Measurements from ENCODE around the gene HSD11B1L.
A peak's percentile ranks its signal among the peaks of the same experiment; 100 is the strongest.

The HSD11B1L gene

GRCh38 chr19:5718579-5719273 lies 37.9 kb downstream of the HSD11B1L start:
- peak overlapping the region; percentile 45 for H3K27ac ChIP-seq (ENCODE audit: low read length, poor library complexity, severe bottlenecking)
- H3K18ac ChIP-seq (ENCODE audit: low read depth in 1 of 2, low read length in 2 of 2) = no peak overlapping the region
- H3K4me3 ChIP-seq (ENCODE audit: insufficient read depth in 1 of 2, low read depth in 1 of 2, low read length in 2 of 2) = peak overlapping the region; percentile 96 to 99
- H2BK15ac ChIP-seq (ENCODE audit: low read depth, poor library complexity, severe bottlenecking) = no peak overlapping the region
- peaks cover 14% of the 10 kb centered on the region for H3K4me1 ChIP-seq (ENCODE audit: control insufficient read depth, insufficient read depth, low read depth, low read length)
- H3K23ac ChIP-seq (ENCODE audit: low read length in 2 of 2) = peak overlapping the region in 1 of 2 experiments; percentile 14
- peak overlapping the region; percentile 49 for H2BK120ac ChIP-seq (ENCODE audit: low read depth, low read length)
- peak overlapping the region; percentile 63 for H2AK5ac ChIP-seq (ENCODE audit: low read length, severe bottlenecking)
- H3K9me3 ChIP-seq (ENCODE audit: control insufficient read depth, low read length) = no peaks in the 10 kb centered on the region
- H2BK12ac ChIP-seq (ENCODE audit: low read length in 2 of 2) = no peak overlapping the region
- H2BK5ac ChIP-seq (ENCODE audit: low read depth, low read length, poor library complexity, severe bottlenecking) = no peak overlapping the region
- H3K14ac ChIP-seq (ENCODE audit: low read length in 2 of 2) = no peak overlapping the region
- no peak overlapping the region for H2AFZ ChIP-seq (ENCODE audit: low read depth, low read length)
- H3K9ac ChIP-seq (ENCODE audit: low read length) = peak overlapping the region; percentile 100
- no peaks in the 10 kb centered on the region for H3K27me3 ChIP-seq (ENCODE audit: control insufficient read depth in 1 of 2, insufficient read depth in 1 of 2, low read length in 2 of 2)
- H3K4me2 ChIP-seq (ENCODE audit: low read length, poor library complexity, severe bottlenecking) = peak overlapping the region; percentile 79
- WGBS = 11% methylated on average over 9 of the region's 11 CpGs
- peaks cover 7% of the 10 kb centered on the region for H3K79me1 ChIP-seq (replicated peaks; ENCODE audit: low read length, poor library complexity, severe bottlenecking)
- peak overlapping the region; percentile 13 to 81 for H3K4ac ChIP-seq (ENCODE audit: low read depth in 1 of 2, low read length in 2 of 2)
- peaks cover 10 to 14% of the 10 kb centered on the region in 2 experiments for H3K36me3 ChIP-seq (ENCODE audit: control insufficient read depth in 1 of 2, insufficient read depth in 2 of 2, low read depth in 1 of 2, low read length in 2 of 2)
- peak; percentile 93 for DNase-seq
- no peak overlapping the region for H4K91ac ChIP-seq (ENCODE audit: low read length)
- H4K8ac ChIP-seq (ENCODE audit: low read length) = no peak overlapping the region

GRCh38 chr19:5719274-5719960 lies 38.6 kb downstream of the HSD11B1L start:
- Histone ChIP-seq H2BK12ac (ENCODE audit: low read length in 2 of 2) (peak overlapping the region; percentile 39 to 71), H3K9ac (ENCODE audit: low read length) (peak overlapping the region; percentile 100), H4K91ac (ENCODE audit: low read length) (peak overlapping the region; percentile 86), H3K18ac (ENCODE audit: low read depth in 1 of 2, low read length in 2 of 2) (peak overlapping the region; percentile 80), H3K36me3 (ENCODE audit: control insufficient read depth in 1 of 2, insufficient read depth in 2 of 2, low read depth in 1 of 2, low read length in 2 of 2) (peaks cover 7 to 10% of the 10 kb centered on the region in 2 experiments), H3K27ac (ENCODE audit: low read length, poor library complexity, severe bottlenecking) (peak overlapping the region; percentile 64), H2BK120ac (ENCODE audit: low read depth, low read length) (peak overlapping the region; percentile 73), H3K23ac (ENCODE audit: low read length in 2 of 2) (peak overlapping the region in 1 of 2 experiments; percentile 83), H3K4ac (ENCODE audit: low read depth in 1 of 2, low read length in 2 of 2) (peak overlapping the region; percentile 81 to 92), H3K27me3 (ENCODE audit: control insufficient read depth in 1 of 2, insufficient read depth in 1 of 2, low read length in 2 of 2) (no peaks in the 10 kb centered on the region), H3K4me2 (ENCODE audit: low read length, poor library complexity, severe bottlenecking) (peak overlapping the region; percentile 79), H3K4me3 (ENCODE audit: insufficient read depth in 1 of 2, low read depth in 1 of 2, low read length in 2 of 2) (peak overlapping the region; percentile 96 to 99), H2BK5ac (ENCODE audit: low read depth, low read length, poor library complexity, severe bottlenecking) (peak overlapping the region; percentile 70), H2AFZ (ENCODE audit: low read depth, low read length) (peak overlapping the region; percentile 64), H2BK15ac (ENCODE audit: low read depth, poor library complexity, severe bottlenecking) (peak overlapping the region; percentile 44), H3K4me1 (ENCODE audit: control insufficient read depth, insufficient read depth, low read depth, low read length) (peaks cover 14% of the 10 kb centered on the region), H3K79me1 (replicated peaks; ENCODE audit: low read length, poor library complexity, severe bottlenecking) (peaks cover 3% of the 10 kb centered on the region), H3K9me3 (ENCODE audit: control insufficient read depth, low read length) (no peaks in the 10 kb centered on the region), H3K14ac (ENCODE audit: low read length in 2 of 2) (no peak overlapping the region), H4K8ac (ENCODE audit: low read length) (peak overlapping the region; percentile 59), H2AK5ac (ENCODE audit: low read length, severe bottlenecking) (peak overlapping the region; percentile 22)
- DNase-seq = peak; percentile 61
- 1% methylated on average over 37 of the region's 58 CpGs for WGBS

GRCh38 chr19:5719961-5720790 lies 39.3 kb downstream of the HSD11B1L start, which contains the start of the genes CATSPERD and LONP1:
Gene CATSPERD (plus strand): TSS chr19:5720637. CDS start chr19:5720738, 101 bp downstream.
Gene LONP1 (minus strand): TSS chr19:5720146. CDS start chr19:5720132, 14 bp downstream.
- Histone ChIP-seq H3K4ac (ENCODE audit: low read depth in 1 of 2, low read length in 2 of 2) (peak within 1 kb of the TSS; percentile 98 to 99), H2AFZ (ENCODE audit: low read depth, low read length) (peak within 1 kb of the TSS; percentile 100), H3K14ac (ENCODE audit: low read length in 2 of 2) (peak within 1 kb of the TSS in 1 of 2 experiments; percentile 97), H4K8ac (ENCODE audit: low read length) (peak within 1 kb of the TSS; percentile 99), H3K4me1 (ENCODE audit: control insufficient read depth, insufficient read depth, low read depth, low read length) (peaks cover 14% of the 10 kb centered on the region), H3K18ac (ENCODE audit: low read depth in 1 of 2, low read length in 2 of 2) (peak within 1 kb of the TSS; percentile 100), H3K4me2 (ENCODE audit: low read length, poor library complexity, severe bottlenecking) (peak within 1 kb of the TSS; percentile 87), H3K36me3 (ENCODE audit: control insufficient read depth in 1 of 2, insufficient read depth in 2 of 2, low read depth in 1 of 2, low read length in 2 of 2) (peaks cover 7 to 10% of the 10 kb centered on the region in 2 experiments), H2BK15ac (ENCODE audit: low read depth, poor library complexity, severe bottlenecking) (peak within 1 kb of the TSS; percentile 99), H3K4me3 (ENCODE audit: insufficient read depth in 1 of 2, low read depth in 1 of 2, low read length in 2 of 2) (peak within 1 kb of the TSS; percentile 96 to 99), H3K79me1 (replicated peaks; ENCODE audit: low read length, poor library complexity, severe bottlenecking) (peaks cover 2% of the 10 kb centered on the region), H2BK120ac (ENCODE audit: low read depth, low read length) (peak within 1 kb of the TSS; percentile 73), H3K27me3 (ENCODE audit: control insufficient read depth in 1 of 2, insufficient read depth in 1 of 2, low read length in 2 of 2) (no peaks in the 10 kb centered on the region), H3K23ac (ENCODE audit: low read length in 2 of 2) (peak within 1 kb of the TSS in 1 of 2 experiments; percentile 86), H2BK5ac (ENCODE audit: low read depth, low read length, poor library complexity, severe bottlenecking) (peak within 1 kb of the TSS; percentile 92), H4K91ac (ENCODE audit: low read length) (peak within 1 kb of the TSS; percentile 99), H3K9ac (ENCODE audit: low read length) (peak within 1 kb of the TSS; percentile 100), H2AK5ac (ENCODE audit: low read length, severe bottlenecking) (peak within 1 kb of the TSS; percentile 22), H3K27ac (ENCODE audit: low read length, poor library complexity, severe bottlenecking) (peak within 1 kb of the TSS; percentile 100), H2BK12ac (ENCODE audit: low read length in 2 of 2) (peak within 1 kb of the TSS; percentile 39 to 71), H3K9me3 (ENCODE audit: control insufficient read depth, low read length) (no peaks in the 10 kb centered on the region)
- under 1% methylated on average over 90 of the region's 90 CpGs for WGBS
- peak; percentile 99 for DNase-seq
